Body of pancreas (tissue), 4 donors: ENCODE results near the gene PAK4. TPM values are rescaled to one million over a fixed set of nuclear protein-coding genes. Genes with fewer than 3 reads are reported as not detected.
A peak's percentile ranks its signal among the peaks of the same experiment; 100 is the strongest.

Experiments
- ATAC-seq: fragments of 150-250 bp; one replicate; pipeline ENCODE4 v1.9.1; 2016
- DNase-seq, 4 donors: peaks; one replicate each; pipeline ENCODE4 v3.0.0-alpha.2; 2019
- H3K27ac ChIP-seq, 4 donors: fragments of 200-600 bp; sonication (generic); 1 replicate in 3 of 4; 2 replicates in 1 of 4; pipeline versions ENCODE4 v1.5.1 to v1.6.1; 2016 to 2019; ENCODE audit warnings: mild to moderate bottlenecking in 1 of 4, mixed read lengths in 1 of 4, moderate library complexity in 1 of 4
- H3K27me3 ChIP-seq, 2 donors: fragments of 200-600 bp; sonication (generic); one replicate each; pipeline ENCODE4 v1.6.0; 2016; ENCODE audit warnings: mild to moderate bottlenecking in 1 of 2
- H3K36me3 ChIP-seq, 2 donors: fragments of 200-600 bp; sonication (generic); replicated peaks in 1 of 2; 2 replicates each; pipeline ENCODE4 v1.5.1; 2016; ENCODE audit warnings: low read depth in 2 of 2; ENCODE audit not compliant: insufficient read depth in 1 of 2
- H3K4me1 ChIP-seq: fragments of 200-600 bp; sonication (generic); one replicate; pipeline ENCODE4 v1.6.0; 2016
- H3K4me3 ChIP-seq, 2 donors: fragments of 200-600 bp; sonication (generic); 1 replicate in 1 of 2; 2 replicates in 1 of 2; pipeline ENCODE4 v1.5.1; 2016 to 2019
- H3K9me3 ChIP-seq, 3 donors: fragments of 200-600 bp; sonication (generic); 1 replicate in 2 of 3; 2 replicates in 1 of 3; pipeline ENCODE4 v1.5.1; 2016
- CTCF ChIP-seq, 7 experiments: fragments of 450-650 bp in 4 of 7; fragments of 200-600 bp in 3 of 7; sonication (generic) in 3 of 7; IDR thresholded peaks; one replicate each; pipeline ENCODE4 v1.5.1; 2016 to 2019; ENCODE audit warnings: antibody characterized with exemption in 7 of 7
- POLR2A ChIP-seq, 3 donors: fragments of 450-650 bp; IDR thresholded peaks; one replicate each; pipeline ENCODE4 v1.6.1; 2016; ENCODE audit warnings: antibody characterized with exemption in 3 of 3, mild to moderate bottlenecking in 2 of 3
- WGBS, 2 donors: methylation state at CpG; one replicate each; pipeline ENCODE4 v1.1.5; 2017; 5-methylcytosine and 5-hydroxymethylcytosine counted together
- intact Hi-C: fragments of 100-400 bp; cut with DNase I; formaldehyde crosslinking; loops from one replicate; pipeline ENCODE4 v1.15.1; 2023
- total RNA-seq, 2 donors: library from RNA; depleted of rRNA; stranded (reverse); fragments of >200 nt; gene quantifications; one replicate each; pipeline ENCODE4 v1.1.0, GENCODE V29; 2016

Gene PAK4
- total RNA-seq, 2 donors from 2014 or later = 18.9 to 40.2 TPM

GRCh38 chr19:39154100-39154628 is 28.6 kb downstream of the PAK4 start:
- Histone ChIP-seq H3K9me3 (no peaks in the 10 kb centered on the region), H3K4me3 (no peak overlapping the region), H3K4me1 (peaks cover 53% of the 10 kb centered on the region), H3K36me3 (no peaks in the 10 kb centered on the region), H3K27me3 (no peaks in the 10 kb centered on the region), H3K27ac (peak overlapping the region; percentile 68 to 87 (median 81))
- intact Hi-C loops = no loop called here
- DNase-seq (peak in 1 of 4 donors; percentile 11), ATAC-seq (peak; percentile 7)
- 39 to 42% methylated on average over 13 of the region's 13 CpGs for WGBS, 2 donors
- TF ChIP-seq POLR2A (IDR thresholded peaks at IDR 0.05) (no peak), CTCF (IDR thresholded peaks at IDR 0.05) (no peak)

GRCh38 chr19:39154629-39155100 is 29.1 kb downstream of the PAK4 start:
- peak; percentile 87 to 92 (median 92) for DNase-seq
- ATAC-seq = peak; percentile 92
- 5 to 14% methylated on average over 7 to 11 of the region's 11 CpGs for WGBS, 2 donors
- no peak for TF ChIP-seq POLR2A (IDR thresholded peaks at IDR 0.05)
- peak in 4 of 7 experiments; percentile 40 to 58 (median 50) for TF ChIP-seq CTCF (IDR thresholded peaks at IDR 0.05)
- Histone ChIP-seq H3K36me3 (no peaks in the 10 kb centered on the region), H3K27ac (peak overlapping the region; percentile 68 to 87 (median 81)), H3K27me3 (no peaks in the 10 kb centered on the region), H3K9me3 (no peaks in the 10 kb centered on the region), H3K4me1 (peaks cover 54% of the 10 kb centered on the region), H3K4me3 (no peak overlapping the region)
- intact Hi-C loops = no loop called here

GRCh38 chr19:39155114-39155700 is 29.6 kb downstream of the PAK4 start:
- intact Hi-C loops = no loop called here
- Histone ChIP-seq H3K27ac (peak overlapping the region; percentile 68 to 87 (median 81)), H3K9me3 (no peaks in the 10 kb centered on the region), H3K36me3 (no peaks in the 10 kb centered on the region), H3K27me3 (no peaks in the 10 kb centered on the region), H3K4me1 (peaks cover 60% of the 10 kb centered on the region), H3K4me3 (no peak overlapping the region)
- ATAC-seq = peak; percentile 12
- WGBS, 2 donors = 52% methylated on average over 9 of the region's 11 CpGs
- no peak for TF ChIP-seq POLR2A (IDR thresholded peaks at IDR 0.05)
- no peak for TF ChIP-seq CTCF (IDR thresholded peaks at IDR 0.05)
- peak in 1 of 4 donors; percentile 19 for DNase-seq

- Histone ChIP-seq H3K27ac (peak overlapping the region; percentile 68 to 87 (median 81)), H3K9me3 (no peaks in the 10 kb centered on the region), H3K36me3 (no peaks in the 10 kb centered on the region), H3K27me3 (no peaks in the 10 kb centered on the region), H3K4me1 (peaks cover 65% of the 10 kb centered on the region), H3K4me3 (no peak overlapping the region)
- WGBS, 2 donors = 59 to 62% methylated on average over 12 to 15 of the region's 15 CpGs
- peak in 1 of 4 donors; percentile 39 for DNase-seq
- intact Hi-C loops = no loop called here
- no peak for ATAC-seq
- TF ChIP-seq POLR2A (IDR thresholded peaks at IDR 0.05) = no peak
- TF ChIP-seq CTCF (IDR thresholded peaks at IDR 0.05) = no peak
Measured at GRCh38 chr19:39155741-39156140, 30.2 kb downstream of the PAK4 start.
